Esophagus squamous epithelium (tissue), 5 donors: ENCODE data around the gene CCNY. TPM values are rescaled to one million over a fixed set of nuclear protein-coding genes. Genes with fewer than 3 reads are reported as not detected.

ENCODE experiments used
- DNase-seq: peaks from one replicate; lab custom pipeline; 2025; lab: John Stamatoyannopoulos, UW
- H3K27ac ChIP-seq, 4 donors: fragments of 200-600 bp; sonication (generic); one replicate each; pipeline ENCODE4 v1.5.1; 2016 to 2019; ENCODE audit warnings: mild to moderate bottlenecking in 1 of 4
- H3K27me3 ChIP-seq, 4 donors: fragments of 200-600 bp; sonication (generic); 1 replicate in 3 of 4; 2 replicates in 1 of 4; pipeline versions ENCODE4 v1.5.1 to v1.6.0; 2017 to 2021; ENCODE audit warnings: antibody characterized with exemption in 1 of 4
- H3K36me3 ChIP-seq, 3 donors: fragments of 200-600 bp; sonication (generic); one replicate each; pipeline ENCODE4 v1.5.1; 2016 to 2019
- H3K4me1 ChIP-seq, 3 donors: fragments of 200-600 bp; sonication (generic); one replicate each; pipeline ENCODE4 v1.5.1; 2017 to 2019
- H3K4me3 ChIP-seq, 4 donors: fragments of 200-600 bp; sonication (generic); 1 replicate in 3 of 4; 2 replicates in 1 of 4; pipeline ENCODE4 v1.5.1; 2016 to 2019; ENCODE audit warnings: mild to moderate bottlenecking in 2 of 4, moderate library complexity in 1 of 4
- H3K9me3 ChIP-seq, 3 donors: fragments of 200-600 bp; sonication (generic); one replicate each; pipeline ENCODE4 v1.5.1; 2016 to 2019
- POLR2A ChIP-seq, 4 donors: fragments of 450-650 bp; IDR thresholded peaks; one replicate each; pipeline ENCODE4 v1.6.1; 2017; ENCODE audit warnings: antibody characterized with exemption in 4 of 4, mild to moderate bottlenecking in 4 of 4, moderate library complexity in 3 of 4
- WGBS, 2 donors: methylation state at CpG; one replicate each; pipeline ENCODE4 v1.1.5; 2018; 5-methylcytosine and 5-hydroxymethylcytosine counted together
- intact Hi-C: fragments of 100-400 bp; cut with DNase I; formaldehyde crosslinking; loops from one replicate; pipeline ENCODE4 v1.15.0; 2022
- total RNA-seq, 4 donors: library from RNA; depleted of rRNA; stranded (reverse); fragments of >200 nt; gene quantifications; one replicate each; pipeline ENCODE4 v1.1.0, GENCODE V29; 2016
- TF ChIP-seq, protein P1 (sequence below), 6 experiments: fragments of 450-650 bp in 4 of 6; fragments of 200-600 bp in 2 of 6; sonication (generic) in 2 of 6; IDR thresholded peaks; one replicate each; pipeline ENCODE4 v1.5.1; 2016 to 2019; ENCODE audit warnings: antibody characterized with exemption in 6 of 6, mild to moderate bottlenecking in 4 of 6, moderate library complexity in 4 of 6
- donor health status: DM: yes; HTN: yes; CAD: no.

CCNY gene
- total RNA-seq, 4 donors from 2014 or later, result 24.1 to 41.5 (median 30.4) TPM

DNA sequence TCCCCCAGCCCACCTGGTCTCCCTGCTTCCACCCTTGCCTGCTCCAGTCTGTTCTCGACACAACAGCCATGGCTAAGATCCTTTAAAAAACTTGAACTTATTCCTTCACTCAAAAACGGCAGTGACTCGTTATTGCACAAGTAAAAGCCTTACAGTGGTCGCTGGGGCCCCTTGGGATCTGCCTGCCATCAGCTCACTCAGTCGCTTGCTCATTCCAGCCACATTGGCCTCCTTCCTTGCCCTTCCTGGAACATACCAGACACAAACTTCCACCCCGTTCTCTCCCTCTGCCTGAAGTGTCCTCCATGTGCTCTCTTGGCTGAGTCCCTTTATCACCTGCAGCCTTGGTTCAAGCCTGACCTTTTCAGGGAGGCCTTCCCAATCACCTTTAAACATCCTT, 4.7 kb downstream of the CCNY start:
- peaks cover 5 to 57% (median 32%) of the 10 kb centered on the region in 3 donors for H3K4me1 ChIP-seq
- no peak overlapping the region for H3K4me3 ChIP-seq
- intact Hi-C loops, result no loop called here
- no peaks in the 10 kb centered on the region for H3K36me3 ChIP-seq
- H3K27ac ChIP-seq, result no peak overlapping the region
- no peak for DNase-seq
- H3K27me3 ChIP-seq, result no peaks in the 10 kb centered on the region
- no peak for TF ChIP-seq POLR2A (IDR thresholded peaks at IDR 0.05)
- TF ChIP-seq, protein P1, sequence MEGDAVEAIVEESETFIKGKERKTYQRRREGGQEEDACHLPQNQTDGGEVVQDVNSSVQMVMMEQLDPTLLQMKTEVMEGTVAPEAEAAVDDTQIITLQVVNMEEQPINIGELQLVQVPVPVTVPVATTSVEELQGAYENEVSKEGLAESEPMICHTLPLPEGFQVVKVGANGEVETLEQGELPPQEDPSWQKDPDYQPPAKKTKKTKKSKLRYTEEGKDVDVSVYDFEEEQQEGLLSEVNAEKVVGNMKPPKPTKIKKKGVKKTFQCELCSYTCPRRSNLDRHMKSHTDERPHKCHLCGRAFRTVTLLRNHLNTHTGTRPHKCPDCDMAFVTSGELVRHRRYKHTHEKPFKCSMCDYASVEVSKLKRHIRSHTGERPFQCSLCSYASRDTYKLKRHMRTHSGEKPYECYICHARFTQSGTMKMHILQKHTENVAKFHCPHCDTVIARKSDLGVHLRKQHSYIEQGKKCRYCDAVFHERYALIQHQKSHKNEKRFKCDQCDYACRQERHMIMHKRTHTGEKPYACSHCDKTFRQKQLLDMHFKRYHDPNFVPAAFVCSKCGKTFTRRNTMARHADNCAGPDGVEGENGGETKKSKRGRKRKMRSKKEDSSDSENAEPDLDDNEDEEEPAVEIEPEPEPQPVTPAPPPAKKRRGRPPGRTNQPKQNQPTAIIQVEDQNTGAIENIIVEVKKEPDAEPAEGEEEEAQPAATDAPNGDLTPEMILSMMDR (IDR thresholded peaks at IDR 0.05), result no peak
- H3K9me3 ChIP-seq, result no peaks in the 10 kb centered on the region
- 47 to 57% methylated on average over 6 of the region's 6 CpGs for WGBS, 2 donors

DNA sequence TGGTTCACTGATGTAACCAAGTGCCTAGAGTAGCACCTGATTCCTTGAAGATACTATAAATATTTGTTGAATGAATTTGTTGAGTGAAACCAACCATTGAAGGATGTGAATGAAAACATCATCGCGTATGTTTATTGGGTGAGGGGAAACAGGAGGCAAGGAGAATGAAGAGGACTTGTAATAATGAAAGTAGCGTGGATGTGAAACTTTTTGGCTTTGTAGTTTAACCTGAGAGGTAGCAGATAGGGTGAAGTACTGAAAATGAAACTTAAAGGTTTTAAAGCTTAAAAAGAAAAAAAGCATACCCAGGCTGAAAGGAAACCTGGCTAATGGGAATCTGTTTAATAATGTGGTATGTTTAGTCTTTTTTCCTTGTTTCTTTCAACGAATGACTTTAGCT, 5.2 kb downstream of the CCNY start:
- Histone ChIP-seq H3K27ac (no peak overlapping the region), H3K9me3 (no peaks in the 10 kb centered on the region), H3K4me1 (peaks cover 5 to 63% (median 37%) of the 10 kb centered on the region in 3 donors), H3K27me3 (no peaks in the 10 kb centered on the region), H3K36me3 (no peaks in the 10 kb centered on the region), H3K4me3 (no peak overlapping the region)
- intact Hi-C loops, result no loop called here
- TF ChIP-seq POLR2A (IDR thresholded peaks at IDR 0.05), result no peak
- TF ChIP-seq, protein P1 (IDR thresholded peaks at IDR 0.05), result no peak
- 62 to 63% methylated on average over 4 of the region's 4 CpGs for WGBS, 2 donors
- DNase-seq, result no peak

DNA sequence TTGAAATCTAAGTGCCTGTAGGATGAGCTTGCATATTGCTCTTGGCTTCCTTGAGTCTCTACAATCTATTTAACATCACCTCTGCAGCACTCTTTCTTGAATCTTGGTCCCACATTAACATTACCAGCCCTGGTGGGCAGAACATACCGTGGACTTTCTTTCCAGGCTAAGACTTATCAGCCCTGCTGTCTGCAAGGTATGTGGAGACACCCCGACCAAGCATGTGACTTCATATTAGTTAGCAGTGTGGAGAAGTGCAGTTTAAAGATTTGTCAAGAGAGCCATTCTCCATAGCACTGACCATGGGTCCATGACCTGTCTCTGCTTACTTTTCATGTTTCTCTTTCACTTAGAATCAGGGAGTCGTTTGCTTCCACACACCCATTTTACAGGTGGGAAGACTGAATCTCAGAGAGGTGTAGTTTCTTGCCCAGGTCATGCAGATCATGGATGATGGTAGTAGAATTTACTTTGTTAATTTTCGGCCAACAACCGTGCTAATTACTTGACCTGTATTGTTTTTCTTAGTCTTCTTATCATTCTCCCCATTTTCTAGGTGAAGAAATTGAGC, 6.0 kb downstream of the CCNY start:
- no peaks in the 10 kb centered on the region for H3K9me3 ChIP-seq
- H3K27me3 ChIP-seq, result no peaks in the 10 kb centered on the region
- no peak for DNase-seq
- 89 to 90% methylated on average over 5 of the region's 5 CpGs for WGBS, 2 donors
- no peaks in the 10 kb centered on the region for H3K36me3 ChIP-seq
- H3K27ac ChIP-seq, result no peak overlapping the region
- no peak overlapping the region for H3K4me3 ChIP-seq
- peaks cover 5 to 69% (median 41%) of the 10 kb centered on the region in 3 donors for H3K4me1 ChIP-seq
- intact Hi-C loops, result no loop called here
- TF ChIP-seq, protein P1 (IDR thresholded peaks at IDR 0.05), result no peak
- TF ChIP-seq POLR2A (IDR thresholded peaks at IDR 0.05), result no peak

DNA sequence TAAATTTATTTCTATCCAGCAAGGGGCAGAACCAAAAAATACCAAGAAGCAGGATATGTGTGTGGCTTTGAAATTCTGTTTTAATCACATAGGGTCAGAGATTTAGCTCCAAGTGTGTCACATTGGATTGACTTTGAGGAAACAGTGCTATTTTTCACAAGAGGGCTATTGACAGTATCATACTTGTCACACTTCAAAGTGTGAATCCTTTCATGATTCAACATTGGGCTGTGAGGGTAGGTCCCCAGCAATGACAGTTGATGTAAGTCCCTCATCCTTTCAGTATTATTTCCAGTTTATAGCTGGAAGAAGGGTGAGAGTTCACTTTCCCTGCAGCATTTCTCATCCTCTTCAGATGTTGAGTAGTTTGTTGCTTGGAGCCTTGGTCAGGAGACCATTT, 7.4 kb downstream of the CCNY start:
- no peak for TF ChIP-seq POLR2A (IDR thresholded peaks at IDR 0.05)
- TF ChIP-seq, protein P1 (IDR thresholded peaks at IDR 0.05), result no peak
- Histone ChIP-seq H3K27ac (no peak overlapping the region), H3K9me3 (no peaks in the 10 kb centered on the region), H3K4me1 (peaks cover 0 to 59% (median 35%) of the 10 kb centered on the region in 3 donors), H3K36me3 (no peaks in the 10 kb centered on the region), H3K4me3 (no peak overlapping the region), H3K27me3 (no peaks in the 10 kb centered on the region)
- intact Hi-C loops, result no loop called here
- DNase-seq, result no peak

DNA sequence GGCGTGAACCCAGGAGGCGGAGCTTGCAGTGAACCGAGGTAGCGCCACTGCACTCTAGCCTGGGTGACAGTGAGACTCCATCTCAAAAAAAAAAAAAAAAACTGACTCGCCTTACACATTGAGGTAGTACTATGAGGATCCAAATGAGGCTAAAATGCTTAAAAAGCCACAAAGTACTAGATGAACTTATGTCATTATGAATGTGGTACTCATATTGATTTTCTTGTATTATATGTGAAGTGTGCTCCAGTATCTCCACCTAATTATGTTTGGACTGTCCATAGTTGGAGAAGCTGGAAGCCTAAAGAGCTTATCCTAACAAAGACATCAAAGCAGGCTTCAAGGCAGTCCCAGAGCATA, 9.1 kb downstream of the CCNY start:
- no peak for DNase-seq
- intact Hi-C loops, result no loop called here
- no peaks in the 10 kb centered on the region for H3K36me3 ChIP-seq
- no peak overlapping the region for H3K27ac ChIP-seq
- WGBS, 2 donors, result 97 to 100% methylated on average over 5 of the region's 5 CpGs
- H3K27me3 ChIP-seq, result no peaks in the 10 kb centered on the region
- TF ChIP-seq, protein P1 (IDR thresholded peaks at IDR 0.05), result no peak
- H3K4me3 ChIP-seq, result no peak overlapping the region
- H3K4me1 ChIP-seq, result peaks cover 0 to 48% (median 28%) of the 10 kb centered on the region in 3 donors
- no peaks in the 10 kb centered on the region for H3K9me3 ChIP-seq
